ENCODE results near the gene ATCAY.
A peak's percentile ranks its signal among the peaks of the same experiment; 100 is the strongest.
"Not testable (repeated sequence)": the region's sequence is repeated elsewhere in the genome, so short reads cannot be mapped to it uniquely, and the experiment has no call there.

ATCAY gene

DNA sequence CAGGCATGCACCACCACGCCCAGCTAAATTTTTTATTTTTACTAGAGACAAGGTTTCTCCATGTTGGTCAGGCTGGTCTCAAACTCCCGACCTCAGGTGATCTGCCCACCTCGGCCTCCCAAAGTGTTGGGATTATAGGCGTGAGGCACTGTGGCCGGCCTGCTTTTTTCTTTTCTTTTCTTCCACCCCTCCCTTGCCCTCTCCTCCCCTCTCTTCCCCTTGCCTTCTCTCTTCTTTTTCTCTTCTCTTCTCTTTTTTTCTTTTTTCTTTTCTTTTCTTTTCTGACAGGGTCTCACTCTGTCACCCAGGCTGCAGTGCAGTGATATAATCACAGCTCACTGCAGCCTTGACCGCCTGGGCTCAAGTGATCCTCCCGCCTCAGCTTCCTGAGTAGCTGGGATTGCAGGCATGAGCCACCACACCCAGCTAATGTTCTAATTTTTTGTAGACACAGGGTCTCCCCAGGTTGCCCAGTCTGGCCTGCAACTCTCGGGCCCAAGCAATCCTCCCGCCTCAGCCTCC, 72.3 kb downstream of the ATCAY start:
- not testable (repeated sequence) for H3K4me3 ChIP-seq (ENCODE audit: low read length); H3K27me3 ChIP-seq (replicated peaks; ENCODE audit: control insufficient read depth, insufficient read depth, low read length); H3K4me1 ChIP-seq (ENCODE audit: control insufficient read depth, insufficient read depth, low read length); H3K9me3 ChIP-seq (ENCODE audit: control insufficient read depth, low read length); DNase-seq (ENCODE audit: low read depth); H3K9ac ChIP-seq (ENCODE audit: low read length)
- H3K36me3 ChIP-seq (ENCODE audit: control insufficient read depth, insufficient read depth, low read length, severe bottlenecking), result peaks cover 13% of the 10 kb centered on the region

DNA sequence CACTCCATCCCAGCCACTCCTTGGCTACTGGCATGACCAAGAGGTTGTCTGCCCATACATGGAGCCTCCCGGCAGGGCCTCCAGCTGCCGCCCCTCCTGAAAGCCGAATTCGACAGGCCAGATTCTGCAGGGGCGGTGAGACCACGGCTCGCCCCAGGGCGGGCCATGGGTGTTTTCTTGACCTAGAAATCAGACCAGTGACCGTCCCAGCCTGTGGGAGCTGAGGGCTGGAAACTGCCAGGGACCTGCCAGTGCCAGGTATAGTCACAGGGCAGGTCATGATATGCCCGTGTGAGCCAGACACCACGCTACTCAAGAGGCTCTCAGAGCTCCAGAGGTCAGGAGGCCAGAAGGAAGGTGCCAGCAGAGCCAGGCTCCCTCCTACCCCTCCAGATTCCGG, 73.6 kb downstream of the ATCAY start:
- Histone ChIP-seq H3K4me1 (ENCODE audit: control insufficient read depth, insufficient read depth, low read length) (peaks cover 7% of the 10 kb centered on the region), H3K27me3 (replicated peaks; ENCODE audit: control insufficient read depth, insufficient read depth, low read length) (no peaks in the 10 kb centered on the region), H3K9me3 (ENCODE audit: control insufficient read depth, low read length) (no peaks in the 10 kb centered on the region), H3K4me3 (ENCODE audit: low read length) (no peak overlapping the region), H3K9ac (ENCODE audit: low read length) (no peak overlapping the region), H3K36me3 (ENCODE audit: control insufficient read depth, insufficient read depth, low read length, severe bottlenecking) (peaks cover 24% of the 10 kb centered on the region)
- DNase-seq (ENCODE audit: low read depth), result no peak

DNA sequence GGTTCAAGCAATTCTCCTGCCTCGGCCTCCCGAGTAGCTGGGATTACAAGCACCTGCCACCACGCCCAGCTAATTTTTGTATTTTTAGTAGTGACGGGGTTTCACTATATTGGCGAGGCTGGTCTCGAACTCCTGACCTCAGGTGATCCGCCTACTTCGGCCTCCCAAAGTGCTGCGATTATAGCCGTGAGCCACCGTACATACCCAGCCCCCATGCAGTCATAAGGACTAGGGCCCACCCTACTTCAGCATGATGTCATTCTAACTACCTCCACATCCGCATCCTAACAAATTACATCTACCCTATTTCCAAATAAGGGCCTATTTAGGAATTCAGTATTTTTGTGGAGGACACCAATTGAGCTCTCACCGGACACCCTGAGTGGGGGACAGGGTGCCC, 74.8 kb downstream of the ATCAY start:
- H3K4me1 ChIP-seq (ENCODE audit: control insufficient read depth, insufficient read depth, low read length); H3K9me3 ChIP-seq (ENCODE audit: control insufficient read depth, low read length); H3K9ac ChIP-seq (ENCODE audit: low read length); DNase-seq (ENCODE audit: low read depth); H3K27me3 ChIP-seq (replicated peaks; ENCODE audit: control insufficient read depth, insufficient read depth, low read length); H3K4me3 ChIP-seq (ENCODE audit: low read length): not testable (repeated sequence)
- peaks cover 36% of the 10 kb centered on the region for H3K36me3 ChIP-seq (ENCODE audit: control insufficient read depth, insufficient read depth, low read length, severe bottlenecking)

DNA sequence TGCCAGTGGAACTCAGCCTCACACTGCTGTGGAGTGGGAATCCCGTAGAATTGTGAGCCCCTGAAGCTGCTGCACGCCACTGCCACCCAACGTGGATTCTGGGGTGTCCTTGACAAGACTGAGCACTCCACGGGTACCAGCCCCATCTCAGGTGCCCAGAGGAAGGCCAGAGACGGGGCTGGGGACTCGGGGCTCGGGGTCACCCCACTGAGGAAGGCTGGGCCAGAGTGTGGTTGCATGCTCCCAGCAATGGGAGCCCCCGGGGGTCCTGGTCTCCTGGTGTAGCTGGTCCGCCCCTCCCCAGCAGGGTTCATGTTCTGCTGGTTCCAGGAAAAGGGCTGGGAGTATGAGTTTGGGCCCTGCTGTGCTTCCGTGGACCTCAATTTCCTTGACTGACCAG, 75.2 kb downstream of the ATCAY start:
- no peak for DNase-seq (ENCODE audit: low read depth)
- H3K4me1 ChIP-seq (ENCODE audit: control insufficient read depth, insufficient read depth, low read length), result peaks cover 7% of the 10 kb centered on the region
- H3K9me3 ChIP-seq (ENCODE audit: control insufficient read depth, low read length), result no peaks in the 10 kb centered on the region
- H3K4me3 ChIP-seq (ENCODE audit: low read length), result no peak overlapping the region
- no peak overlapping the region for H3K9ac ChIP-seq (ENCODE audit: low read length)
- peaks cover 39% of the 10 kb centered on the region for H3K36me3 ChIP-seq (ENCODE audit: control insufficient read depth, insufficient read depth, low read length, severe bottlenecking)
- H3K27me3 ChIP-seq (replicated peaks; ENCODE audit: control insufficient read depth, insufficient read depth, low read length), result no peaks in the 10 kb centered on the region

DNA sequence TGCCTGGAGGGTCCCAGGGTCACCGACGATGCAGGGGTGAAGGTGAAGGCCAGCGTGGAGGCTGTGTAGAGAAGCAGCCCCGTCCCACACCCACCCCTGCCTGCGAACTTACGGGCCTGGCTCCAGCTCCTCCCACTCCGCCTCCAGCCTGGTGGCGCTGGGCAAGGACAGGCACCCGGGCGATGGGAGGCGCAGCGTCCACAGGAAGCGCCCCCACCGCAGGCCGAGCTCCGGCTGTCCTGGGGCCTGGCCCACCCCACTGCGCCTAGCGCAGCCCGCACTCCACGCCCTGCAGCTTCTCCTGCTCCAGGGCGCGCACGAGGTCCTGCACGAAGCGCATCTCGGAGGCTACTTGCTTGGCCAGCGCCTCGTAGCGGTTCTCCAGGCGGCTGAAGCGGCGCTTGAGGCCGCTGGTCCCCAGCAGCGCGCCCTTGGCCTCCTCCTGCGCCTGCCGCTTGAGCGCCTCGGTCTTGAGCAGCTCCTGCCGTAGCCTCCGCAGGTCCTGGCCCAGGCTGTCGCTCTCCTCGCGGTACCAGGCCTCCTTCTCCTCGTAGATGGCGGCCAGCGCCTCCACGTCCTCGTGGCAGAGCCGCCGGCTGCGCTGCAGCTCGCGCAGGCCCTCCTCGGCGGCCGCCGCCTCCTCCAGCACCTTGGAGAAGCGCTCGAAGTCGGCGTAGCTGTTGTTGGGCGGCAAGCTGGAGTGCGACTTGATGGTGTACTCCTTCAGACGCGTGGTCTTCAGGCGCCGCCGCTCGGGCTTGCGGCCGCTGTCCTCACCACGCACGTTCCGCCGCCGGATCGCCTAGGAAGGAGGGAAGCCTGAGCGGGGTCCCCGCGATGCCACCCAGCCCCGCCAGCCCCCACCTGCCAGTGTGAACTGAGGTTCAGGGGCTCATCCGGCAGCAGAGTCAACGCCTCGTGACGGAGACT, 78.6 kb downstream of the ATCAY start:
- Histone ChIP-seq H3K4me3 (ENCODE audit: low read length) (no peak overlapping the region), H3K9me3 (ENCODE audit: control insufficient read depth, low read length) (no peaks in the 10 kb centered on the region), H3K9ac (ENCODE audit: low read length) (no peak overlapping the region), H3K27me3 (replicated peaks; ENCODE audit: control insufficient read depth, insufficient read depth, low read length) (no peaks in the 10 kb centered on the region), H3K4me1 (ENCODE audit: control insufficient read depth, insufficient read depth, low read length) (peaks cover 4% of the 10 kb centered on the region), H3K36me3 (ENCODE audit: control insufficient read depth, insufficient read depth, low read length, severe bottlenecking) (peaks cover 73% of the 10 kb centered on the region)
- DNase-seq (ENCODE audit: low read depth), result no peak

DNA sequence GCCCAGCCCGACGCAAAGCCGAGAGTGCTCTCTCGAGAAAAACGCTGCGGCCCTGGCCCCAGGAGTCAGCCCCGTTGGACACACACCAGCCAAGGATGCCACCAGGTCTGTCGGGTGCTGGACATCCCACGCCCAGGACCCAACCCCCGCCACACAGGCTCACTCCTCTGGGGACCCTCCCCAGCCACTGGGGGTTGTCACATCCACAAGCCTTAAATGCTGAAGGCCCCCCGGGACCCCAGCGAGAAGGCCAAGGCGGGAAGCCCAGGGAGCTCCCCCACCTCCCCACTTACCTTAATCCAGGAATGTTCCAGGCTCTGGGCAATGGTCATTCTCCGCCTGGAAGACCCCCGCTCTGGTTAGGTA, 79.3 kb downstream of the ATCAY start:
- DNase-seq (ENCODE audit: low read depth), result no peak
- Histone ChIP-seq H3K27me3 (replicated peaks; ENCODE audit: control insufficient read depth, insufficient read depth, low read length) (no peaks in the 10 kb centered on the region), H3K9ac (ENCODE audit: low read length) (no peak overlapping the region), H3K36me3 (ENCODE audit: control insufficient read depth, insufficient read depth, low read length, severe bottlenecking) (peaks cover 77% of the 10 kb centered on the region), H3K9me3 (ENCODE audit: control insufficient read depth, low read length) (no peaks in the 10 kb centered on the region), H3K4me1 (ENCODE audit: control insufficient read depth, insufficient read depth, low read length) (peaks cover 4% of the 10 kb centered on the region), H3K4me3 (ENCODE audit: low read length) (no peak overlapping the region)

DNA sequence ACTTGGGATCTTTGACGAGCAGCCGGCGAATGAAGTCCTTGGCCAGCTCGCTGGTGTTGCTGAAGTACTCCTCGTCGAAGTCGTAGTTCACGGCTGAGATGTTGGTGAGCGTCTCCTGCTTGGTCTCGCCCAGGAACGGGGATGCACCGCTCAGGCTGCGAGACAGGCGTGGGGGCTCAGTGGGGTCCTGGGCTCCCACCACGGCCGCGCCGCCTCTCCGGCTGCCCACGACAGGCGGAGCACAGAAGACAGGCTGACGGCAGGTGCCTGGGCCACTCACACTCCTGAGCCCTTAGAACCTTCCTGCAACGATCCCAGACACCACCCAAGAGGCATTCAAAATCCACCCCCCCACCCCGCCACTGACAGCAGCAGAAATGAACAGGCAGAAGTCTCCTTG, 80.5 kb downstream of the ATCAY start:
- no peak for DNase-seq (ENCODE audit: low read depth)
- Histone ChIP-seq H3K36me3 (ENCODE audit: control insufficient read depth, insufficient read depth, low read length, severe bottlenecking) (peaks cover 86% of the 10 kb centered on the region), H3K4me3 (ENCODE audit: low read length) (no peak overlapping the region), H3K9ac (ENCODE audit: low read length) (no peak overlapping the region), H3K27me3 (replicated peaks; ENCODE audit: control insufficient read depth, insufficient read depth, low read length) (no peaks in the 10 kb centered on the region), H3K9me3 (ENCODE audit: control insufficient read depth, low read length) (no peaks in the 10 kb centered on the region), H3K4me1 (ENCODE audit: control insufficient read depth, insufficient read depth, low read length) (peaks cover 4% of the 10 kb centered on the region)

DNA sequence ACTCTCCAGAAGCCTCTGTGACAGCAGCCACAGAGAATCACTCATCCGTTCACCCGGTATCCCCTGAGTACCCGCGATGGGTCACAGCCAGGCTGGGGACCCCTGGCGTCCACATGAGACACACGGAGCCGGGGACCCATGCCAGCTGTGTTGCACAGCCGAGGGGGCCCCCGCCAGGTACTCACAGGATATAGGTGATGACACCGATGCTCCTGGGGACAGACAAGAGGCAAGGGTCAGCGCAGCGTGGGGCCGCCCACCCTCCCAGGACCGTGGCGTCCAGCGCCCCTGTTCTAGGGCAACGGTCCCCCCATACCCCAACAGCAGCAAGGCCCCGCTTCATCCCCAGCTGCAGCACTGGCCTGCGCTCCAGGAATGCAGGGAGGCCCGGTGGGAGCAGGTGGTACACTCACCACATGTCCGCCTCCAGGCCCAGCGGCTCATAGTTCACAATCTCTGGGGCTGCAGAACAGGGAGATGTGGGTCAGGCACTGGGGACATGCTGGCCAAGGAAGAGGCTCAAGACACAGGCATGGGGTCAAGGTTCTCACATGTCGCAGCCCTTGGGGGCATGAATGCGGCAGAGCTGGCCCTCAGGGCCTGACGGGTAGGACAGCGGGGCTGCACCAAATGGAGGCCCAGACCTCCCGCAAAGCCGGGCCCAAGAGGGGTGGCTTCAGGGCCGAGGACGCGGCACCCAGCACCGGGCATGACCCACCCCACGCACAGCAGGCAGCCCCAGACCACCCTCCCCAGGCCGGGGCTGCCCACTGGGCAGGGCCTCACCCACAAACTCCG, 83.2 kb downstream of the ATCAY start:
- no peak for DNase-seq (ENCODE audit: low read depth)
- no peaks in the 10 kb centered on the region for H3K27me3 ChIP-seq (replicated peaks; ENCODE audit: control insufficient read depth, insufficient read depth, low read length)
- H3K4me3 ChIP-seq (ENCODE audit: low read length), result no peak overlapping the region
- H3K36me3 ChIP-seq (ENCODE audit: control insufficient read depth, insufficient read depth, low read length, severe bottlenecking), result peaks cover 89% of the 10 kb centered on the region
- no peak overlapping the region for H3K9ac ChIP-seq (ENCODE audit: low read length)
- peaks cover 14% of the 10 kb centered on the region for H3K4me1 ChIP-seq (ENCODE audit: control insufficient read depth, insufficient read depth, low read length)
- H3K9me3 ChIP-seq (ENCODE audit: control insufficient read depth, low read length), result no peaks in the 10 kb centered on the region

DNA sequence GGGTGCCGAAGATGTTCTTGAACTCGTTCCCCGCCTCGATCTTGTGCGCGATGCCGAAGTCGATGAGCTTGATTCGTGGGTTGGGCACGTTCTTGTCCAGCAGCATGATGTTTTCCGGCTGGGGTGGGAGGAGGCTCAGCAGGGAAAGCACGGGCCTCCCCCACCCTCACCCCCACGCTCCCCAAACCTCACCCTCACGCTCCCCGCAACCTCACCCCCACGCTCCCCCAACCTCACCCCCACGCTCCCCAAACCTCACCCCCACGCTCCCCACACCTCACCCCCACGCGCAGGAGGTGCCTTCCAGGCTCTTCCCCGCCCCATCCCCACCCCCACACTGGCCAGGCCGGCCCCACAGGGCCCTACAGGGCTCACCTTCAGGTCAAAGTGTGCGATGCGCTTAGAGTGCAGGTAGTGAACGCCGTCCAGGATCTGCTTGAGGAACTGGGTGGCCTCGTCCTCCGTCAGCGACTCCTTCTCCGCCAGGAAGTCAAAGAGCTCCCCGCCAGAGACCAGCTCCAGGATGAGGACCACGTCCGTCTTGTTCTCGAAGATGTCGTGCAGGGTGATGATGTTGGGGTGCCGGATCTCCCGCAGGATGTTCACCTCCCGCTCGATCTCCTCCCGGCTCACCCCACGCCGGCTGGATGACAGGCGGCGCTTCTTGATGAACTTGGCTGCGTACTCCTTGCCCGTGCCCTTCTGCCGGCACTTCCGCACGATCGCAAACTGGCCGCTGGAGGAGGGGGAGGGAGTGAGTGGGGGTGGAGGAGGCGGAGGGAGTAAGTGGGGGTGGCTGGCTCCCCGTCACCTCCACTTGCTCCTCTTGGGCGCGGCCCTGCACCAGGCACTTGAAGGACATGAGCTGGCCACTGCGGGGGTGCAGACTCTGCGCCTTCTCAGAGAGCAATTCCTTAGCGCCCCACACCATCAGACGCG, 84.0 kb downstream of the ATCAY start:
- no peak overlapping the region for H3K4me3 ChIP-seq (ENCODE audit: low read length)
- H3K4me1 ChIP-seq (ENCODE audit: control insufficient read depth, insufficient read depth, low read length), result peaks cover 23% of the 10 kb centered on the region
- no peaks in the 10 kb centered on the region for H3K9me3 ChIP-seq (ENCODE audit: control insufficient read depth, low read length)
- DNase-seq (ENCODE audit: low read depth), result no peak
- H3K9ac ChIP-seq (ENCODE audit: low read length), result no peak overlapping the region
- peaks cover 81% of the 10 kb centered on the region for H3K36me3 ChIP-seq (ENCODE audit: control insufficient read depth, insufficient read depth, low read length, severe bottlenecking)
- H3K27me3 ChIP-seq (replicated peaks; ENCODE audit: control insufficient read depth, insufficient read depth, low read length), result no peaks in the 10 kb centered on the region

DNA sequence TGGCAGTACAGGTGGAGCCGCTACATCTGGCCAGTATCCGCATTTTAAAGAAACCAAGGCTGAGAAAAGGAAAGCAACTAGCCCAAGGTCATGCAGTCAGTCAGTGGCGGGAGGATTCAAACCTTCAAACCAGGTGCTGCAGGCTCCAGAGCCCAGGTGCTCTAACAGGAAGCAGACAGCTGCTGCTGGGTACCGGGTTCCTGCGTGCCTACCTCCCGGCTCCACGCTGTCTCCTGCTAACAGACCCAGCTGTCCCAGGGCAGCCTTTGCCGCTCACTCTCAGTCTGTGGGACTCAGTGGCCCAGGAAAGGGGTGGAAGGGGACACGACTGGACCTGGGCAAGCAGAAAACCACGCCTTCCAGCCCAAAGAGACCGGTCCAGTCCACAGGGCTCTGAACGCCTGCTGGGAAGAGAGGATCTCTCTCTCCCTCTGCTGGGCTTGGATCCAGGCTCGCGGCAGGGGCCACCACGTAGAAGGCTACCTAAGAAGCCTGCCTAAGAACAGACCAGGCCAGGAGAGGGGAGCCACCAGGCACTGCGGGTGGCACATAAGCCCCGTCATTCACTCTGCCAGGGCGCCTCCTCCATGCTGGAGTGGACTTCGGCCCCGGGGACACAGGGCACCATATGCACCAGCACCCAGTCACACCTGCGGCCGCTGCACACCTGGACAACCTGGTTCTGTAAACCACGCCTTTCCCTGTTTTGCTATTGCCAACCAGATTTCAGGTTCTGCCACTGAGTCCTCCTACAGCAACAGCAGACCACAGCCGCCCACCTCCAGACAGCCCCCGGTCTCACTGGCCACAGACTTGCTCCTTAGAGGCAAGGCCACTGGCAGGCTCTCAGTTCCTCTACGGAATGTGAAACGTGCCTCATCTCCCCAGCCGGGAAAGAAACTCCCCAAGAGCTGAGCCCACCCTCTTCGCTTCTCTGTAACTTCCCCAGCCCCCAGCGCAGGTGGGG, 85.8 kb downstream of the ATCAY start:
- Histone ChIP-seq H3K27me3 (replicated peaks; ENCODE audit: control insufficient read depth, insufficient read depth, low read length) (no peaks in the 10 kb centered on the region), H3K9ac (ENCODE audit: low read length) (peak overlapping the region; percentile 29), H3K4me3 (ENCODE audit: low read length) (no peak overlapping the region), H3K36me3 (ENCODE audit: control insufficient read depth, insufficient read depth, low read length, severe bottlenecking) (peaks cover 64% of the 10 kb centered on the region), H3K4me1 (ENCODE audit: control insufficient read depth, insufficient read depth, low read length) (peaks cover 27% of the 10 kb centered on the region), H3K9me3 (ENCODE audit: control insufficient read depth, low read length) (no peaks in the 10 kb centered on the region)
- no peak for DNase-seq (ENCODE audit: low read depth)

All from adipocyte (in vitro differentiated cells).